Stromal cell of bone marrow (primary cell): ENCODE data around the gene FGF11.

ENCODE experiments used
- DNase-seq: peaks from one replicate; pipeline ENCODE4 v3.0.0-alpha.2; 2012; ENCODE audit warnings: low read depth

The FGF11 gene

GRCh38 chr17:7431231-7431630 lies 8.1 kb upstream of the FGF11 start:
- no peak for DNase-seq

- no peak for DNase-seq
Observed at GRCh38 chr17:7432296-7432695, 7.0 kb upstream of the FGF11 start.

GRCh38 chr17:7435676-7436555 lies 3.4 kb upstream of the FGF11 start:
- no peak for DNase-seq

GRCh38 chr17:7436556-7437368 lies 2.5 kb upstream of the FGF11 start:
- peak; percentile 54 for DNase-seq

- DNase-seq, result no peak
Observed at GRCh38 chr17:7437369-7437863, 1.9 kb upstream of the FGF11 start.

- no peak for DNase-seq
Observed at GRCh38 chr17:7437950-7438614, 1.2 kb upstream of the FGF11 start.

- no peak for DNase-seq
Observed at GRCh38 chr17:7438656-7439460, 454 bp upstream of the FGF11 start.

- DNase-seq, result no peak
Observed at GRCh38 chr17:7440113-7440833, 961 bp downstream of the FGF11 start.

GRCh38 chr17:7440834-7441195 lies 1.5 kb downstream of the FGF11 start:
- DNase-seq, result no peak

- no peak for DNase-seq
Observed at GRCh38 chr17:7441266-7441665, 2.0 kb downstream of the FGF11 start.

- no peak for DNase-seq
Observed at GRCh38 chr17:7442142-7442541, 2.8 kb downstream of the FGF11 start.

- DNase-seq, result no peak
Observed at GRCh38 chr17:7443499-7444485, 4.5 kb downstream of the FGF11 start.

GRCh38 chr17:7444682-7445618 lies 5.6 kb downstream of the FGF11 start, which contains the start of gene CHRNB1:
TSS of gene CHRNB1 (plus strand) at chr17:7445061. CDS start at chr17:7445128, 67 bp downstream.
- DNase-seq, result no peak

GRCh38 chr17:7445619-7445968 lies 6.3 kb downstream of the FGF11 start:
- DNase-seq, result no peak

- DNase-seq, result no peak
Observed at GRCh38 chr17:7448461-7448860, 9.1 kb downstream of the FGF11 start.

GRCh38 chr17:7459961-7460545 lies 20.7 kb downstream of the FGF11 start:
- no peak for DNase-seq

- DNase-seq, result no peak
Observed at GRCh38 chr17:7460850-7461660, 21.7 kb downstream of the FGF11 start.
